Activated T-cell treated with anti-CD3 and anti-CD28 coated beads, Interleukin-2, amount 50 U/mL, for 1 hour (primary cell): Measurements from ENCODE around the gene CCDC159.

ENCODE experiments used
- DNase-seq: peaks from one replicate; pipeline ENCODE4 v3.0.0-alpha.2; 2020

CCDC159 gene

DNA sequence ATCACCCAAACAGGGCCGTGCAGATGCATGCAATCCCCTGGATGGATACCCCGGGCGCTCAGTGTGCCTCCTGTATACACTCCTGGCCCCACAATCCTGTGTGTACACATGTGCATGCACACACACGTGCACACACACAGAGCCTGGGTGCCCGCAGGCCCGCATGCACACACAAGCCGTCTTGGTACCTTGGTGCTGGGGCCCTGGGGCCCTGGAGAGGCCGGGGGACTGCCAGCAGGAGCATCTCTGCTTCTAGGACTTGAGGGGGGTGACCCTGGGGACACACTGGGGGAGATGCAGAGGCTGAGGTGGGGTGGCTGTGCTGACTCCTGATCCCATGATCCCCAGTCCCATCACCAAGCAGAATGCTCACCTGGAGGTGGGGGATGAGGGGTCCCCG lies 53.3 kb downstream of the CCDC159 start:
- DNase-seq = no peak

DNA sequence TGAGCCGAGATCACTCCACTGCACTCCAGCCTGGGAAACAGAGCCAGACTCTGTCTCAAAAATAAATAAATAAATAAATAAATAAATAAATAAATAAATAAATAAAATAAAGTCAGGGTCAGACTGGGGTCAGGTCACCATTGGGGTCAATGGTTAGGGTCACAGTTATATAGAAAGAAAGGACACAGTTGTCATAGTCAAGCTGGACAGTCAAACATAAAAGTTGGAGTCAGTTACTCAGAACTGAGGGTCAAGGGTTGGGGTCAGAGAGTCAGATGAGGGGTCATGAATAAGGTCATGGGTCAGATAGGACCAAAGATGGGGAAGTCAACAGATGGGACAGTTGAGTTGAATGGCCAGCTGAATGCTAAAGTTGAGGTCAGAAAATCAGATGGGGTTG lies 54.5 kb downstream of the CCDC159 start:
- DNase-seq = no peak

- DNase-seq = no peak
These were observed 55.7 kb downstream of the CCDC159 start for GRCh38 chr19:11401808-11402543.
